Neural cell (in vitro differentiated cells): ENCODE data around the gene INPP5D.

Experiments used
- CTCF ChIP-seq: fragments of 450-650 bp; IDR thresholded peaks from 2 replicates; pipeline ENCODE4 v1.5.1; 2014; ENCODE audit warnings: antibody characterized with exemption, mild to moderate bottlenecking, moderate library complexity; ENCODE audit not compliant: poor library complexity, severe bottlenecking
- EP300 ChIP-seq: fragments of 450-650 bp; conservative IDR thresholded peaks from 2 replicates; pipeline ENCODE4 v1.6.1; 2014; ENCODE audit warnings: antibody characterized with exemption, mild to moderate bottlenecking, moderate library complexity; ENCODE audit not compliant: poor library complexity, severe bottlenecking
- EZH2 ChIP-seq: fragments of 200-600, 300-800 bp; shearing (Covaris generic), sonication (generic); IDR thresholded peaks from 2 replicates; pipeline ENCODE4 v1.6.1; 2014; ENCODE audit warnings: antibody characterized with exemption, low read length, borderline replicate concordance, mild to moderate bottlenecking; ENCODE audit not compliant: insufficient read depth, poor library complexity, severe bottlenecking
- POLR2AphosphoS5 ChIP-seq: IDR thresholded peaks from 2 replicates; pipeline ENCODE4 v1.6.1; 2012
- TAF1 ChIP-seq: IDR thresholded peaks from 2 replicates; pipeline ENCODE4 v1.6.1; 2012; ENCODE audit warnings: low read depth

- TF ChIP-seq POLR2AphosphoS5 (no peak), CTCF (no peak), EZH2 (no peak), EP300 (no peak), TAF1 (no peak)
Measured at GRCh38 chr2:233076749-233077148, 16.6 kb downstream of the INPP5D start.
